ENCODE results near the gene USP5. TPM values are rescaled to one million over a fixed set of nuclear protein-coding genes. Genes with fewer than 3 reads are reported as not detected.

Gene USP5
- total and polyA plus RNA-seq, 11 donors: 23.4 to 96.8 (median 60.6) TPM

Other genes with a start within 250 kb of the USP5 start
- 100 to 1,000 TPM; 131 to 237 (median 160) TPM for gene CHD4, start 244.8 kb upstream of the USP5 start, total RNA-seq
- gene CHD4, start 244.8 kb upstream of the USP5 start, polyA plus RNA-seq: 100 to 1,000 TPM; 144 to 189 TPM
- 10 to 100 TPM in 1 of 9 donors, 1 to 10 TPM in 8; 3.7 to 11.7 (median 4.8) TPM for gene LPAR5, start 216.2 kb upstream of the USP5 start, total RNA-seq
- 1 to 10 TPM; 3.5 to 4.7 TPM for gene LPAR5, start 216.2 kb upstream of the USP5 start, polyA plus RNA-seq
- 1 to 10 TPM in 4 of 9 donors, under 1 TPM in 4, not detected in 1; 0.32 to 7.2 (median 0.99) TPM for gene ACRBP, start 204.7 kb upstream of the USP5 start, total RNA-seq
- gene ACRBP, start 204.7 kb upstream of the USP5 start, polyA plus RNA-seq: under 1 TPM; 0.34 to 0.60 TPM
- 10 to 100 TPM; 17.4 to 39.0 (median 24.7) TPM for gene ING4, start 189.0 kb upstream of the USP5 start, total RNA-seq
- 10 to 100 TPM; 14.6 to 23.6 TPM for gene ING4, start 189.0 kb upstream of the USP5 start, polyA plus RNA-seq
- gene ZNF384, start 162.8 kb upstream of the USP5 start, total RNA-seq: 10 to 100 TPM; 19.4 to 38.1 (median 25.2) TPM
- 10 to 100 TPM; 15.0 to 29.7 TPM for gene ZNF384, start 162.8 kb upstream of the USP5 start, polyA plus RNA-seq
- under 1 TPM in 3 of 9 donors, not detected in 6; 0.11 to 0.32 (median 0.22) TPM for gene PIANP, start 151.3 kb upstream of the USP5 start, total RNA-seq
- gene PIANP, start 151.3 kb upstream of the USP5 start, polyA plus RNA-seq: under 1 TPM; 0.15 to 0.28 TPM
- gene COPS7A, start 128.1 kb upstream of the USP5 start, total RNA-seq: 10 to 100 TPM; 56.7 to 96.4 (median 82.6) TPM
- gene COPS7A, start 128.1 kb upstream of the USP5 start, polyA plus RNA-seq: 100 to 1,000 TPM in 1 of 2 donors, 10 to 100 TPM in 1; 54.1 to 108 TPM
- gene MLF2, start 99.0 kb upstream of the USP5 start, total RNA-seq: 100 to 1,000 TPM; 126 to 207 (median 152) TPM
- gene MLF2, start 99.0 kb upstream of the USP5 start, polyA plus RNA-seq: 100 to 1,000 TPM; 136 to 231 TPM
- gene PTMS, start 85.8 kb upstream of the USP5 start, total RNA-seq: 100 to 1,000 TPM in 5 of 9 donors, 10 to 100 TPM in 4; 72.9 to 227 (median 100) TPM
- 100 to 1,000 TPM; 274 to 331 TPM for gene PTMS, start 85.8 kb upstream of the USP5 start, polyA plus RNA-seq
- 1 to 10 TPM in 2 of 9 donors, under 1 TPM in 3, not detected in 4; 0.10 to 1.5 (median 0.43) TPM for gene LAG3, start 79.6 kb upstream of the USP5 start, total RNA-seq
- gene LAG3, start 79.6 kb upstream of the USP5 start, polyA plus RNA-seq: under 1 TPM; 0.03 to 0.34 TPM
- gene CD4, start 62.6 kb upstream of the USP5 start, total RNA-seq: 10 to 100 TPM in 2 of 9 donors, 1 to 10 TPM in 7; 3.0 to 71.9 (median 5.4) TPM
- 1 to 10 TPM; 1.1 to 3.2 TPM for gene CD4, start 62.6 kb upstream of the USP5 start, polyA plus RNA-seq
- 1 to 10 TPM; 1.8 to 5.2 (median 2.9) TPM for gene GPR162, start 30.3 kb upstream of the USP5 start, total RNA-seq
- 1 to 10 TPM; 4.4 to 7.7 TPM for gene GPR162, start 30.3 kb upstream of the USP5 start, polyA plus RNA-seq
- gene P3H3, start 23.7 kb upstream of the USP5 start, total RNA-seq: 10 to 100 TPM in 7 of 9 donors, 1 to 10 TPM in 2; 4.2 to 26.7 (median 16.6) TPM
- 10 to 100 TPM; 11.5 to 29.9 TPM for gene P3H3, start 23.7 kb upstream of the USP5 start, polyA plus RNA-seq
- 10 to 100 TPM in 2 of 9 donors, 1 to 10 TPM in 6, under 1 TPM in 1; 0.64 to 12.4 (median 6.2) TPM for gene GNB3, start 11.2 kb upstream of the USP5 start, total RNA-seq
- 1 to 10 TPM; 1.9 to 6.2 TPM for gene GNB3, start 11.2 kb upstream of the USP5 start, polyA plus RNA-seq
- 1 to 10 TPM in 1 of 9 donors, under 1 TPM in 7, not detected in 1; 0.44 to 8.3 (median 0.96) TPM for gene CDCA3, start 864 bp upstream of the USP5 start, total RNA-seq
- gene CDCA3, start 864 bp upstream of the USP5 start, polyA plus RNA-seq: under 1 TPM; 0.42 to 0.65 TPM
- 1,000 to 10,000 TPM in 1 of 9 donors, 100 to 1,000 TPM in 8; 600 to 1,024 (median 730) TPM for gene TPI1, start 15.4 kb downstream of the USP5 start, total RNA-seq
- gene TPI1, start 15.4 kb downstream of the USP5 start, polyA plus RNA-seq: 1,000 to 10,000 TPM in 1 of 2 donors, 100 to 1,000 TPM in 1; 648 to 1,605 TPM
- gene SPSB2, start 21.2 kb downstream of the USP5 start, total RNA-seq: 1 to 10 TPM; 2.3 to 6.6 (median 3.1) TPM
- gene SPSB2, start 21.2 kb downstream of the USP5 start, polyA plus RNA-seq: 1 to 10 TPM; 4.4 to 4.6 TPM
- gene LRRC23, start 52.7 kb downstream of the USP5 start, total RNA-seq: 10 to 100 TPM in 5 of 9 donors, 1 to 10 TPM in 4; 8.2 to 15.1 (median 10.3) TPM
- gene LRRC23, start 52.7 kb downstream of the USP5 start, polyA plus RNA-seq: 10 to 100 TPM; 14.8 to 15.3 TPM
- 10 to 100 TPM in 6 of 9 donors, 1 to 10 TPM in 3; 4.6 to 30.9 (median 11.6) TPM for gene ENO2, start 62.4 kb downstream of the USP5 start, total RNA-seq
- gene ENO2, start 62.4 kb downstream of the USP5 start, polyA plus RNA-seq: 10 to 100 TPM; 10.4 to 22.1 TPM
- gene ATN1, start 75.8 kb downstream of the USP5 start, total RNA-seq: 10 to 100 TPM; 38.4 to 82.9 (median 67.2) TPM
- gene ATN1, start 75.8 kb downstream of the USP5 start, polyA plus RNA-seq: 10 to 100 TPM; 61.3 to 65.6 TPM
- gene RNU7-1, start 91.7 kb downstream of the USP5 start, total RNA-seq: not detected
- not detected for gene RNU7-1, start 91.7 kb downstream of the USP5 start, polyA plus RNA-seq
- gene C12orf57, start 91.9 kb downstream of the USP5 start, total RNA-seq: 100 to 1,000 TPM; 108 to 394 (median 167) TPM
- gene C12orf57, start 91.9 kb downstream of the USP5 start, polyA plus RNA-seq: 100 to 1,000 TPM; 258 to 460 TPM
- 10 to 100 TPM in 2 of 9 donors, 1 to 10 TPM in 7; 3.5 to 63.2 (median 5.9) TPM for gene PTPN6, start 99.2 kb downstream of the USP5 start, total RNA-seq
- gene PTPN6, start 99.2 kb downstream of the USP5 start, polyA plus RNA-seq: 1 to 10 TPM; 6.6 to 6.7 TPM
- gene PHB2, start 118.5 kb downstream of the USP5 start, total RNA-seq: 100 to 1,000 TPM; 128 to 189 (median 152) TPM
- gene PHB2, start 118.5 kb downstream of the USP5 start, polyA plus RNA-seq: 100 to 1,000 TPM; 112 to 192 TPM
- gene EMG1, start 118.8 kb downstream of the USP5 start, total RNA-seq: 10 to 100 TPM; 24.2 to 43.1 (median 35.9) TPM
- gene EMG1, start 118.8 kb downstream of the USP5 start, polyA plus RNA-seq: 10 to 100 TPM; 23.0 to 38.2 TPM
- gene LPCAT3, start 166.3 kb downstream of the USP5 start, total RNA-seq: 10 to 100 TPM; 19.9 to 66.3 (median 46.8) TPM
- 10 to 100 TPM; 26.9 to 43.4 TPM for gene LPCAT3, start 166.3 kb downstream of the USP5 start, polyA plus RNA-seq
- gene C1S, start 208.6 kb downstream of the USP5 start, total RNA-seq: 100 to 1,000 TPM in 2 of 9 donors, 10 to 100 TPM in 7; 31.9 to 247 (median 74.2) TPM
- gene C1S, start 208.6 kb downstream of the USP5 start, polyA plus RNA-seq: 10 to 100 TPM; 30.1 to 36.4 TPM
- gene C1R, start 240.3 kb downstream of the USP5 start, total RNA-seq: 100 to 1,000 TPM in 5 of 9 donors, 10 to 100 TPM in 4; 42.6 to 343 (median 107) TPM
- 10 to 100 TPM; 49.1 to 98.5 TPM for gene C1R, start 240.3 kb downstream of the USP5 start, polyA plus RNA-seq

Measured in heart left ventricle (tissue), 11 donors.